Neural cell (in vitro differentiated cells): ENCODE measurements around the gene SLC24A3. TPM values are rescaled to one million over a fixed set of nuclear protein-coding genes. Genes with fewer than 3 reads are reported as not detected.

Experiments used
- H2AFZ ChIP-seq: fragments of 200-600, 300-800 bp; sonication (generic), shearing (Covaris generic); 2 replicates; pipeline ENCODE4 v1.6.0; 2014; ENCODE audit warnings: low read depth, mild to moderate bottlenecking, antibody characterized with exemption, low read length, moderate library complexity
- H3F3A ChIP-seq: fragments of 200-600 bp; shearing (Covaris generic); 2 replicates; pipeline ENCODE4 v1.6.1; 2016; ENCODE audit warnings: mild to moderate bottlenecking, moderate library complexity, mixed read lengths, antibody characterized with exemption, low read length; ENCODE audit not compliant: insufficient read depth, poor library complexity, severe bottlenecking
- H3K27ac ChIP-seq: fragments of 200-600, 300-800 bp; sonication (generic), shearing (Covaris generic); 2 replicates; pipeline ENCODE4 v1.5.1; 2014; ENCODE audit warnings: mild to moderate bottlenecking, low read length, moderate library complexity
- H3K27me3 ChIP-seq: fragments of 300-800, 200-600 bp; sonication (generic), shearing (Covaris generic); 2 replicates; pipeline ENCODE4 v1.6.0; 2014; ENCODE audit warnings: mild to moderate bottlenecking, low read depth, low read length, moderate library complexity; ENCODE audit not compliant: insufficient read depth
- H3K36me3 ChIP-seq: fragments of 300-800, 200-600 bp; sonication (generic), shearing (Covaris generic); 2 replicates; pipeline ENCODE4 v1.5.1; 2014; ENCODE audit warnings: mild to moderate bottlenecking, antibody characterized with exemption, low read length, moderate library complexity; ENCODE audit not compliant: insufficient read depth
- H3K4me2 ChIP-seq: fragments of 300-800, 200-600 bp; sonication (generic), shearing (Covaris generic); 2 replicates; pipeline ENCODE4 v1.6.0; 2014; ENCODE audit warnings: mild to moderate bottlenecking, low read length
- H3K4me3 ChIP-seq: fragments of 300-800, 200-600 bp; sonication (generic), shearing (Covaris generic); 2 replicates; pipeline ENCODE4 v1.5.1; 2014; ENCODE audit warnings: mild to moderate bottlenecking, low read length, moderate library complexity
- H3K79me2 ChIP-seq: fragments of 200-600 bp; shearing (Covaris generic); replicated peaks from 2 replicates; pipeline ENCODE4 v1.6.0; 2014; ENCODE audit warnings: mild to moderate bottlenecking, low read length, moderate library complexity; ENCODE audit not compliant: insufficient read depth
- H3K9ac ChIP-seq: fragments of 300-800, 200-600 bp; sonication (generic), shearing (Covaris generic); 2 replicates; pipeline ENCODE4 v1.6.1; 2016; ENCODE audit warnings: mild to moderate bottlenecking, low read length, mixed read lengths
- H3K9me2 ChIP-seq: fragments of 200-600 bp; shearing (Covaris generic); 2 replicates; pipeline ENCODE4 v1.6.1; 2016; ENCODE audit warnings: mild to moderate bottlenecking, low read length, mixed read lengths; ENCODE audit not compliant: insufficient read depth
- H3K9me3 ChIP-seq: fragments of 200-600, 300-800 bp; sonication (generic), shearing (Covaris generic); 2 replicates; pipeline ENCODE4 v1.6.1; 2016; ENCODE audit warnings: mild to moderate bottlenecking, mixed run types, low read length, moderate library complexity, mixed read lengths
- H4K20me1 ChIP-seq: fragments of 200-600 bp; shearing (Covaris generic); 2 replicates; pipeline ENCODE4 v1.6.1; 2016; ENCODE audit warnings: mild to moderate bottlenecking, mixed run types; ENCODE audit not compliant: insufficient read depth
- EP300 ChIP-seq: fragments of 450-650 bp; conservative IDR thresholded peaks from 2 replicates; pipeline ENCODE4 v1.6.1; 2014; ENCODE audit warnings: antibody characterized with exemption, mild to moderate bottlenecking, moderate library complexity; ENCODE audit not compliant: poor library complexity, severe bottlenecking
- EZH2 ChIP-seq: fragments of 200-600, 300-800 bp; shearing (Covaris generic), sonication (generic); IDR thresholded peaks from 2 replicates; pipeline ENCODE4 v1.6.1; 2014; ENCODE audit warnings: antibody characterized with exemption, low read length, borderline replicate concordance, mild to moderate bottlenecking; ENCODE audit not compliant: insufficient read depth, poor library complexity, severe bottlenecking
- MXI1 ChIP-seq: fragments of 450-650 bp; conservative IDR thresholded peaks from 2 replicates; pipeline ENCODE4 v1.6.1; 2014; ENCODE audit warnings: antibody characterized with exemption, mild to moderate bottlenecking; ENCODE audit not compliant: poor library complexity, severe bottlenecking
- POLR2AphosphoS5 ChIP-seq: IDR thresholded peaks from 2 replicates; pipeline ENCODE4 v1.6.1; 2012
- RAD21 ChIP-seq: fragments of 450-650 bp; conservative IDR thresholded peaks from 2 replicates; pipeline ENCODE4 v1.6.1; 2014; ENCODE audit warnings: antibody characterized with exemption, mild to moderate bottlenecking, moderate library complexity
- SMC3 ChIP-seq: fragments of 450-650 bp; conservative IDR thresholded peaks from 2 replicates; pipeline ENCODE4 v1.6.1; 2014; ENCODE audit warnings: antibody characterized with exemption, mild to moderate bottlenecking, moderate library complexity; ENCODE audit not compliant: poor library complexity
- TAF1 ChIP-seq: IDR thresholded peaks from 2 replicates; pipeline ENCODE4 v1.6.1; 2012; ENCODE audit warnings: low read depth
- polyA plus RNA-seq: library from polyadenylated mRNA; depleted of rRNA; stranded (reverse); fragments of >200 nt; gene quantifications from 2 replicates; pipeline ENCODE4 v1.2.3, GENCODE V29; 2014
- TF ChIP-seq, protein P1 (sequence below): IDR thresholded peaks from 2 replicates; pipeline ENCODE4 v1.6.1; 2012; ENCODE audit warnings: borderline replicate concordance
- TF ChIP-seq, protein P2 (sequence below): fragments of 450-650 bp; IDR thresholded peaks from 2 replicates; pipeline ENCODE4 v1.5.1; 2014; ENCODE audit warnings: antibody characterized with exemption, mild to moderate bottlenecking, moderate library complexity; ENCODE audit not compliant: poor library complexity, severe bottlenecking

SLC24A3 gene
- polyA plus RNA-seq, 1 donor from 2014 or later = 6.5 TPM

DNA sequence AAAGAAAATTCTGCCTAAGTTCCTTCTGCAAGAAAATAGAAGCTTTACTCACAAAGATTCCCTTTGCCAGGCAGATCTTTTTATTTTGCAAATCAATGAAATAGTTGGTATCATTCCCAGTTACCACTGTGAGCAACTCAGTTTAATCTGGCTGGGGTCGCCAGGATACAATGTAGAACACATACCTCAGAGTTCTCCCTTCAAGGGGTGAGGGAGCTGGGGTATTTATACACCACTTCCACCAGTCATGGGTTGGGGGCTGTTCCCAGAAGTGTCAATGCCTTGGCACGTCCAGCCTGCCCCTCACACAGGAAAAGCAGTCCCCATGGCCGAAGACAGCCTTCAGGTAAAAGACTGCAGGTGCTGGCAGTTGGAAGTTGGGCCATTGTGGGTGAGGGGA lies 86.2 kb downstream of the SLC24A3 start:
- Histone ChIP-seq H3K27me3 (no peaks in the 10 kb centered on the region), H4K20me1 (no peaks in the 10 kb centered on the region), H3K36me3 (no peaks in the 10 kb centered on the region), H3K9me2 (no peaks in the 10 kb centered on the region), H2AFZ (no peak overlapping the region), H3K9ac (no peak overlapping the region), H3K4me2 (no peak overlapping the region), H3K27ac (no peak overlapping the region), H3F3A (no peaks in the 10 kb centered on the region), H3K9me3 (no peaks in the 10 kb centered on the region), H3K4me3 (no peak overlapping the region), H3K79me2 (no peaks in the 10 kb centered on the region)
- TF ChIP-seq MXI1 (no peak), EZH2 (no peak), TAF1 (no peak), POLR2AphosphoS5 (no peak), SMC3 (no peak), EP300 (no peak), RAD21 (no peak)
- TF ChIP-seq, protein P1, sequence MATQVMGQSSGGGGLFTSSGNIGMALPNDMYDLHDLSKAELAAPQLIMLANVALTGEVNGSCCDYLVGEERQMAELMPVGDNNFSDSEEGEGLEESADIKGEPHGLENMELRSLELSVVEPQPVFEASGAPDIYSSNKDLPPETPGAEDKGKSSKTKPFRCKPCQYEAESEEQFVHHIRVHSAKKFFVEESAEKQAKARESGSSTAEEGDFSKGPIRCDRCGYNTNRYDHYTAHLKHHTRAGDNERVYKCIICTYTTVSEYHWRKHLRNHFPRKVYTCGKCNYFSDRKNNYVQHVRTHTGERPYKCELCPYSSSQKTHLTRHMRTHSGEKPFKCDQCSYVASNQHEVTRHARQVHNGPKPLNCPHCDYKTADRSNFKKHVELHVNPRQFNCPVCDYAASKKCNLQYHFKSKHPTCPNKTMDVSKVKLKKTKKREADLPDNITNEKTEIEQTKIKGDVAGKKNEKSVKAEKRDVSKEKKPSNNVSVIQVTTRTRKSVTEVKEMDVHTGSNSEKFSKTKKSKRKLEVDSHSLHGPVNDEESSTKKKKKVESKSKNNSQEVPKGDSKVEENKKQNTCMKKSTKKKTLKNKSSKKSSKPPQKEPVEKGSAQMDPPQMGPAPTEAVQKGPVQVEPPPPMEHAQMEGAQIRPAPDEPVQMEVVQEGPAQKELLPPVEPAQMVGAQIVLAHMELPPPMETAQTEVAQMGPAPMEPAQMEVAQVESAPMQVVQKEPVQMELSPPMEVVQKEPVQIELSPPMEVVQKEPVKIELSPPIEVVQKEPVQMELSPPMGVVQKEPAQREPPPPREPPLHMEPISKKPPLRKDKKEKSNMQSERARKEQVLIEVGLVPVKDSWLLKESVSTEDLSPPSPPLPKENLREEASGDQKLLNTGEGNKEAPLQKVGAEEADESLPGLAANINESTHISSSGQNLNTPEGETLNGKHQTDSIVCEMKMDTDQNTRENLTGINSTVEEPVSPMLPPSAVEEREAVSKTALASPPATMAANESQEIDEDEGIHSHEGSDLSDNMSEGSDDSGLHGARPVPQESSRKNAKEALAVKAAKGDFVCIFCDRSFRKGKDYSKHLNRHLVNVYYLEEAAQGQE = no peak
- TF ChIP-seq, protein P2, sequence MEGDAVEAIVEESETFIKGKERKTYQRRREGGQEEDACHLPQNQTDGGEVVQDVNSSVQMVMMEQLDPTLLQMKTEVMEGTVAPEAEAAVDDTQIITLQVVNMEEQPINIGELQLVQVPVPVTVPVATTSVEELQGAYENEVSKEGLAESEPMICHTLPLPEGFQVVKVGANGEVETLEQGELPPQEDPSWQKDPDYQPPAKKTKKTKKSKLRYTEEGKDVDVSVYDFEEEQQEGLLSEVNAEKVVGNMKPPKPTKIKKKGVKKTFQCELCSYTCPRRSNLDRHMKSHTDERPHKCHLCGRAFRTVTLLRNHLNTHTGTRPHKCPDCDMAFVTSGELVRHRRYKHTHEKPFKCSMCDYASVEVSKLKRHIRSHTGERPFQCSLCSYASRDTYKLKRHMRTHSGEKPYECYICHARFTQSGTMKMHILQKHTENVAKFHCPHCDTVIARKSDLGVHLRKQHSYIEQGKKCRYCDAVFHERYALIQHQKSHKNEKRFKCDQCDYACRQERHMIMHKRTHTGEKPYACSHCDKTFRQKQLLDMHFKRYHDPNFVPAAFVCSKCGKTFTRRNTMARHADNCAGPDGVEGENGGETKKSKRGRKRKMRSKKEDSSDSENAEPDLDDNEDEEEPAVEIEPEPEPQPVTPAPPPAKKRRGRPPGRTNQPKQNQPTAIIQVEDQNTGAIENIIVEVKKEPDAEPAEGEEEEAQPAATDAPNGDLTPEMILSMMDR = no peak

DNA sequence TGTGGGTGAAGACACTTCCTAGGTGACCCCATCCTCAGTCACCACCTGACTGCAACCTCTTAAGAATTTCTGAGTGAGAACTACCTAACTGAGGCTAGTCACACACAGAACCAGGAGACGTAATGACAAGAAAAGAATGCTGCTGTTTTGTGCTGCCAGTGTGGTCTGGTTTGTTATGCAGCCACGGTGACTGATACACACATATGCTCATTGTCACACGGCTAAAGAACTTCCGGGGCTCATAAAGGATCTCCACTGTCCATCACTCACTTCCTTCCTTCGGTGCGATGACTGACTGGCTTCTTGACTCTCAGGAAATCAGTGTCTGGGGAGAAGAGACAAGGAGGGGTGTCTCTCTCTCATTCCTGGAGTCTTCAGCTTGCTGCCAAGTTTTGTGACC lies 88.0 kb downstream of the SLC24A3 start:
- no peaks in the 10 kb centered on the region for H3K36me3 ChIP-seq
- H3K9ac ChIP-seq = no peak overlapping the region
- no peaks in the 10 kb centered on the region for H3K9me3 ChIP-seq
- TF ChIP-seq, protein P1 = no peak
- TF ChIP-seq, protein P2 = no peak
- TF ChIP-seq POLR2AphosphoS5 = no peak
- no peak for TF ChIP-seq EP300
- TF ChIP-seq MXI1 = no peak
- no peak for TF ChIP-seq EZH2
- TF ChIP-seq RAD21 = no peak
- no peak for TF ChIP-seq TAF1
- no peak for TF ChIP-seq SMC3
- no peak overlapping the region for H3K4me2 ChIP-seq
- H3K27ac ChIP-seq = no peak overlapping the region
- H3K27me3 ChIP-seq = no peaks in the 10 kb centered on the region
- no peak overlapping the region for H2AFZ ChIP-seq
- no peak overlapping the region for H3K4me3 ChIP-seq
- H3K79me2 ChIP-seq = no peaks in the 10 kb centered on the region
- no peaks in the 10 kb centered on the region for H4K20me1 ChIP-seq
- H3K9me2 ChIP-seq = no peaks in the 10 kb centered on the region
- no peaks in the 10 kb centered on the region for H3F3A ChIP-seq
